HG03520 (cell line): ENCODE measurements around the gene PEMT.

ENCODE experiments used
- ATAC-seq: cut with Tn5 transposase; IDR thresholded peaks from one replicate; pipeline ENCODE4 v1.9.1; 2021; ENCODE audit warnings: mild to moderate bottlenecking, moderate library complexity; ENCODE audit not compliant: unreplicated experiment

PEMT gene

DNA sequence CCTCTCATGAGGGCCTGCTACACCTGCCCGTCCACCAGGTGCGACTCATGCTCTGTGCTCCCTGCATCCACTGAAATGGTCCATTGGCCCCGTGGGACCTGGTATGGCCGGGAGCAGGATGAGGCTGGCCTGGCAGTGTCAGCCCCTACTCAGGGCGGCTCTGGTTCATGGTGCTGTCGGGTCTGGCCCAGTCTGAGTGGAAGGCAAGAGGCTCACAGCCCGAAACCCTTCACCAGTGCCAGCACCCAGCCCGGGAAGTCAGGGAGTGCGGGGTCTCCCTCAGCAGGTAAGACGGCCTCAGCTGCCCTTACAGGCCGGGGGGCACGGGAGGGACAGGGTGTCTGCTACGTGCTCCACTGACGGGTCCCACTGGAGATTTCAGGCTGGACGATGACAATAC, 54.8 kb downstream of the PEMT start:
- no peak for ATAC-seq

DNA sequence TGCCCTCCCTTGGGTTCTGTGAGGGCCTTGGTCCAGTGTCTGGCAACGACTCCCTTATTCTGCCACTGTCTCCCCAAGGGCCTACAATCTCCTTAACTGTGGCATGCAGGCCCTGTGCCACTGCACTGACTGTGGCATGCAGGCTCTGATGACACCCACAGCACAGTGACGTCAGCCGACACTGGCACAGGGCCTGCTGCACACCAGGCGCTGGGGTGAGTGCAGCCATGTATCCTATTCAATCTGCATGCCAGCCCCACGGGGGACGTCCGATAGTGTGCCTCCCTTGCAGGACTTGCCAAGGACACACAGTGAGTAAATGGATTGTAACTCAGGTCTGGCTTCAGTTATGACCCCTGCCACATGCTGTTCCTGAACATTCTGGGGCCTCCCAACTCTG, 55.6 kb downstream of the PEMT start:
- ATAC-seq, result no peak

DNA sequence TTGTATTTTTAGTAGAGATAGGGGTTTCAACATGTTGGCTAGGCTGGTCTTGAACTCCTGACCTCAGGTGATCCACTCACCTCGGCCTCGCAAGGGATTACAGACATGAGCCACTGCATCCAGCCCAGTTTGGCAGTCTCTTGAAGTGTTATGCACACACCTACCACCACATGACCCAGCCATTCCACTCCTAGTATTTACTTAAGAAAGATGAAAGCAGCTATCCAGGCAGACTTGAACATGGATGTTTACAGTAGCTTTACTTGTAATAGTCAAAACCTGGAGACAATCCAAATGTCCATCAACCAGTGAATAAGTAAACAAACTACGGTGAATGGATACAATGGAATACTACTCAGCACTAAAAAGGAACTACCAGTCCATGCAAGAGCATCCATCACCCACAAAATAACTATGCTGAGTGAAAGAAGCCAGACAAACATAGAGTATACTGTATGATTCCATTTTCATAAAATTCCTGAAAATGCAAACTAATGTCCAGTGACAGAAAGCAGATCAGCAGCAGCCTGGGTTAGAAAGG, 57.5 kb downstream of the PEMT start:
- ATAC-seq, result no peak

DNA sequence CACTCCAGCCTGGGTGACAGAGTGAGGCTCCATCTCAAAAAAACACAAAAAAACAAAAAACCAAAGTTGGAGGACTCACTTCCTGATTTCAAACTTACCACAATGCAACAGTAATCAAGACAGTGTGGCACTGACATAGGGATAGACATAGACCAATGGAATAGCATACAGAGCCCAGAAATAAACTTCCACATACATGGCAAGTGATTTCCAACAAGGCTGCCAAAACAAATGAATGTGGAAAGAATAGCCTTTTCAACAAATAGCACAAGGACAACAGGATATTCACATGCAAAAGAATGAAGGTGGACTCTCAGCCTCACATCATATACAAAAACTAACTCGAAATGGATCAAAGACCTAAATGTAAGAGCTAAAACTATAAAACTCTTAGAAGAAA, 58.5 kb downstream of the PEMT start:
- ATAC-seq, result no peak

DNA sequence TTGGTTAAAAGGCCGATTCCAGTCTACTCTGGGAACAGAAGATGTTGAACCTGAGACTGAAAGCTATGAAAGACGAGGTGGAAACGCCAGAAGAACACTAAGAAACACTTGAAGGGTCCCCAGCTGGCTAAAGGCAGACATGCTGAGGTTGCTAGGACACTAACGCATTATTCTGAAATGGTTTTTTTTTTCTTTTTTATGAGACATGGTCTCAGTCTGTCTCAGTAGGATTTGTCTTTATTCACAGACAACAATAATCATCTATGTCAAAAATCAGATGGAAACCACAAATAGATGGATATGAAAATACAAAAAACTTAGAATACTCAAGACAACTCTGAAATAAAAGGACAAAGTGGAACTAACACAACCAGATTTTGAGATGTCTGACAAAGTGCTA, 60.4 kb downstream of the PEMT start:
- no peak for ATAC-seq

DNA sequence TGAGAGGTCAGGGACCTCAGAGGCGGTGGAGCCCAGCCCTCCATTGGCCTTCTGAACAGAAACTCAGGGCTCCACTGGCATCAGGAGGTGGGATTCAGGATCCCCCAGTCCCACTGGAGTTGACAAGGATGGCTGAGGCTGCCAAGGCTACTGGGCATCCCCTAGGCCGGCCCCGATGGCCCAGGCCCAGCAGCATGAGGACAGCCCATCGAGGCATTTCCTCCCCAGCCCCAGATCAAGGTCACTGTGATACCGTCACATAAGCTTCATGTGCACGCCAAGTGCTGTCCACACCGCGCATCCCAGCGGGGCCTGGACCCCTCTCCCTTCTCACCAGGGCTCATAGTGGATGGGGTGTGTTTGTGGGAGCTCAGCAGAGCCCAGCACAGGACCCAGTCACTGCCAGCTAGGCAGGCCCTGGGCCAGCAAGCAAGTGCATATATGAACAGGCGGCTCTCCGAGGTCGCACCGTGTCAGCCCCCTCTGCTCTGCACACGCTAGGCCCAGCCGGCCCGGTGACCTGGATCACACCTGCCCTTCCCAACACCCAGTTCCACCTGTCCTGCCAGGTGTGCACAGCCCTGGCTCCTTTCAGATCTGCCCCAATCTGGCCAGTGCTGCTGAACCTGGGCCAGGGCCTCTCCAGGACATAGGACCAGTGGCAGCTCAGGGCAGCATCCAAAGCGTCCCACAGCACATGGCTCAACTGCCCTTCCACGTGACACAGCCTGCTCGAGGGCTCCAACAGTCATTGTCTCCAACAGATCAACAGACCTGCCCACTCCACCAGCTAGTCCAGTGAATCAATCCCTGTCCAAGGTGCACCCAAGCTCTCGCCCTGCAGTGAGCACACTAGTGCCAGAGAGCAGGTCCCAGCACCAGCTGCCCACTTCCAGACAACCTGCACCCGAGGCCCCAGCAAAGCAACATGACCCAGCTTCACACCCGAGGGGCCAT, 62.5 kb downstream of the PEMT start:
- ATAC-seq, result no peak

DNA sequence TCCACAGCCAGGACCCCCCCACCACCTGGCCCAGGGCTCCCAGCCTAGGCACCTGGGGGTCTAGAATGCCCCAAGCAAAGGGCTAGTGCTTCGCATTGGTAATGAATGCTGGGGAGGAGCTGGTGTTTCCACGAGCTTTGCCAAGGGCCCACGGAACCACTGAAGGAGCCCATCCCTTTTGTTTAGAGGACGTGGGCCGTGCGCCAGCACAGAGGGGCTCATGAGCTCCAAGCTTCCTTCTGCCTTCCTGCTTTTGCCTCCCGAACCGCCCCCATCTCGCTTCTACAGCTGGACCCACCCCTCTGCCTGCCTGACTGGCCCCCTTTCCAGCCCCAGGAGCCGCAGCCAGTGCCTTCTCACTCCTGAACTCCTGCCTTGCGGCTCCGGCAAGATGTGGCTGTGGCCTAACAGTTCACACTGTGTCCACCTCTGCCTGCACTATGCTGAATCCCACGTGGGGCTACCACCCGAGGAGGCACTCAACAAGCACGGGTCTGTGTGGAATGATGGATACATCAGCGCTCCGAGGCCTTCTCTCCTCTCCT, 63.5 kb downstream of the PEMT start:
- no peak for ATAC-seq

DNA sequence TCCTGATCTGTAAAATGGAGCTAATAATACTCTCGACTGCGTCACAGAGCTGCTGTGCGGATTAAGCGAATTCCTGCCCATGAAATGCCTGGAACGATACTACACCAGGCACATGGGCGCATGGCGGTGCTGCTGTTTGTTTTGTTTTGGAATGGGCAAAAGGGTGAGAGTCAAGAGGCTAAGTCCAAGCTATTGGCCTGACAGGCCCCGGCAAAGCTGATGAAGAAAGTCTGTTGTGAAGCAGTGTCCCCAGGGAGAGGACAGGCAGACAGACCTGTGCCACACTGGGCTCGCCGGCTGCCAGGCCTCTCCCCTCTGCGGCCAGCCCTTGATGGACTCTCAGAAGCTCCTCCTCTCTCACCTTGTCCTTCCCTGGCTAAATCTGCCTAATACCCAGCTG, 64.0 kb downstream of the PEMT start:
- ATAC-seq, result no peak

DNA sequence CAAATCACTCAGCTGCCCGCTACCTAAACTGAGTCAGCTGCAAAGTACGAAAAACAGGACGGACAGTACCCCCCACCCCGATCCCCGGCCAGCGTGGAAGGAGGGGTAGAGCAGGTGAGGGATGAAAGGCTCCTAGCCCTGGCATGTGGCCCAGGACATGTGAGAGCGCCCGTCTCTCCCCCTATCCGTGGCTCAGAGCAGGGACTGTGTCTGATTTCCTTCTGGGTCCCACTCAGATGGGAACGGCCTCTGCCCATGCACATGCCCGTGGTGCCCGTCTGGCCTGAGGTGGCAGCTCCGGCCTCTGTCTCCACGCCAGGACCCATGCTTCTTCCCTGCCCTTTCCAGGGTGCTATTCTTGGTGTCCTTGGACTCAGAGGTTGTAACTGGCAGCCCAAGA, 65.1 kb downstream of the PEMT start:
- ATAC-seq, result no peak

DNA sequence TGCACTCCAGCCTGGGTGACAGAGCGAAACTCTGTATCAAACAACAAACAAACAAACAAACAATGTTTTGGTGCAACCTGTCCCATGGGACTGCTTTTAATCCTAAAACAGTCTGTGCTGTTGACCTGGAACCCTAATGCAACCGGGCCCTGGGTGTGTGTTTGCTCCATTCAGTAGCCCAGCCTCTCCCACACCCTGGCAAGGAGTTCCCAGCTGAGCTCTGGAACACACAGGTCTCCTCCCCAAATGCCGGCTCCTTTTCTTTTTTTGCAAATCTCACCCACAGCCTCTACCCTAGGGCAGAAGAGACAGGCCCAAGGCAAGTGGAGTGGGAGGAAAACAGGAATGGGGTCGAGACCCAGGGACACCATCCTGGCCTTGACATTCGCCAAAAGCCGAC, 65.6 kb downstream of the PEMT start:
- no peak for ATAC-seq

DNA sequence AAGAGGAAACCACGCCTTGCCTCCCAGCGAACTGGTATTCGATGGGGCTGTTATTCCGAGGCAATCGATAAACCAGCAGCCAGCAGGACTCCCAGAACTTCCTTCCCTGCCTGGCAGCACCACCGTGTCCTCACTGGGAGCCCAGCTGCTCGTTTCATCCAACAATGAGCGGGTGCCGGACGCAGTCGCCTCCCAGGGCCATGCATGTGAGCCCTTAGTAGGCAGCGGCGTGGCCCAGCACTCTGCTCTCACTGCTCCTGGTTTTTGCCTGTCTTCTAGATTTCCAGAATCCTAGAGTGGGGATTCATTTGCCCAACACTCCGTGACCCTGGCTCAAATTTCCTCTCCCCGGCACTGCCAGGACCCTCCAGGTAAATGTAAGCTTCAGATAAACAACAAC, 66.2 kb downstream of the PEMT start:
- ATAC-seq, result no peak

DNA sequence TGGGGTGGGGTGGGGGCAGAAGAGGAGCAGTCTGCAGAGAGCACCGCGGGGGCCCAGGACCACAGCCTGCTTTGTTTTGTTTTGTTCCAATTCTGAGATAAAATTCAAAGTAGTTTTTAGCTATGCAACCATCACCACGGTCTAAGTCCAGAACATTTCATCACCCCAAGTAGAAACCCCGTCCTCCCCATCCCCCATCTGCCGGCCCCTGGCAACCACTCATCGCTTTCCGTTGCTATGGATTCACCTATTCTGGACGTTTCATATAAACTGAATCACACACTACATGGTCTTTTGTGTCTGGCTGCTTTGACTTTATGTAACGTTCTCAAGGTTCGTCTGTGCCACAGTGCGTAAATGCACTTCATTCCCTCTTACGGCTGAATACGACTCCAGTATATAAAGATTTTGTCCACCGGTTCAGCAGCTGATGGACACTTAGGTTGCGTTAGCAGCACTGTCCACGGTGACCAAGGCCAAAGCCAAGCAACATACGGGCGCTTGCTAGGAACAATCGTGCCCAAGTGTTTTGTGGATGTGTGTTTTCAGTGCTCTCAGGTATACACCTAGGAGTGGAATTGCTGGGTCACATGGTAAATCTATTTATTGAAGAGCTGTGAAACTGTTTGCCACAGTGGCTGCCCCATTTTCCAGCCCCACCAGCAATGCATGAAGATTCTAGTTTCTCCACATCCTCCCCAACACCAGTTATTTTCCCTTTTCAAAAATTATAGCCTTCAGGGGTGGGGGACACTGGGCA, 67.6 kb downstream of the PEMT start:
- ATAC-seq, result no peak

DNA sequence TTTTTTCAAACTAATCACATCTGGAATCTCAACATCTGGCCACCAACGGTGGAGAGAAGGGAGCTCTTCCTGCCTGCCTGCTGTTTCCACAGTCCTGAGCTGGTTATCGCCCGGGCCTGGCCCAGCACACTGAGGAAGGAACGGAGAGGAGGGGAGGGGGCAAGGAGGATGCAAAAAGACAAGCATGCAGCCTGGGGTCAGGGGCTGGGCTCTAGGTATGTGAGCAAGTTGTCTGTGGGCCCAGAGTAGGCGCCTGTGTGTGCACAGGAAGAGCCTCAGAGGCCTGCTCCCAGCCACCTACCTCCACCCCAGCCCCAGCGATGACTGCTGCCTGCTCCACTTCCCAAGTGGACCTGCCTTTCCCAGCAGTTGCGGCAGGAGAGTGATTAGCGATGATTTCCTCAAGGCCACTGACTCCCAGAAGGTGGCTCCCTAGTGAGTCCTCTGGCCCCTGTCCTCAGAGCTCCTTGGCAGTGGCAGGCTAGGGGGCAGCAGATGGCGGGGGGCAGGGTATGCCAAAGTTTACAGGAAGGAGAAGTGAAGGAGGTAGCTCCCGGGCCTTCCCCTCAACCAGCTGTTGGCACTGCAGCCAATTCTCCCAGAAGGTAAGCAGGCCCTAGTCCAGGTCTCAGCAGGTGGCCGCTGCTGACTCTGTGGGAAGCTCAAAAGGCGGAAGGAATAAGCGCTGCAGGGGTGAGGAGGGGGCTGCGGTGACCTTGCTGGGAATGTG, 68.3 kb downstream of the PEMT start:
- ATAC-seq, result no peak

DNA sequence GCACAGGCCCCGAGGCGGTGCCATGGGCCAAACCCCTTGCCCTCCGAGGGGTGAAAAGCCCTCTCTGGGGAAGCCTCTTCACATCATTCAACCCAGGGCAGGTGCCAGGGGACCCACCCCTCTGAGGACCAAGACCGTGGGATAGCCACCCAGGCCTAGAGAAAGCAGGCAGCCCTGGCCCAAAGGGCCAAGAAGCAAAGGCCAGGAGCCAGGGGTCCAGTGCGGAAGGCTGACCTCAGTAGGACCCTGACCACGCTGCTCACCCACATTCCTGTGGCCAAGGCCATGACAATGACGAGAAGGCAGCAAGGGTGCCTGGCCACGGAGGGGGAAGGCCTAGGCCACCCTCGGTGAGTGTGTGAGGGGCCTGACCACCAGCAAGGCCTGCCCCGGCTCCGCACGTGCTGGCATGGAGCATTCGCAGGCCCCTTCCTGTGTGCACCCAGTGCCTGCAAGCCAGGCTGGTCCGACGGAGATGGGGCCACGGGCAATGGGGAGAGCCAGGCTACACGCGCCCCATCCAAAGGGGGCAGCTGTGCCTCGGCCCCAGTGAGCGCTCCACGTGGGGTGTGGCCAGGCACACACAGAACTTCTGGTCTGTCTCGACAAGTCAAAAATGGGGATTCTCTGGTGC, 70.8 kb downstream of the PEMT start:
- ATAC-seq, result no peak

DNA sequence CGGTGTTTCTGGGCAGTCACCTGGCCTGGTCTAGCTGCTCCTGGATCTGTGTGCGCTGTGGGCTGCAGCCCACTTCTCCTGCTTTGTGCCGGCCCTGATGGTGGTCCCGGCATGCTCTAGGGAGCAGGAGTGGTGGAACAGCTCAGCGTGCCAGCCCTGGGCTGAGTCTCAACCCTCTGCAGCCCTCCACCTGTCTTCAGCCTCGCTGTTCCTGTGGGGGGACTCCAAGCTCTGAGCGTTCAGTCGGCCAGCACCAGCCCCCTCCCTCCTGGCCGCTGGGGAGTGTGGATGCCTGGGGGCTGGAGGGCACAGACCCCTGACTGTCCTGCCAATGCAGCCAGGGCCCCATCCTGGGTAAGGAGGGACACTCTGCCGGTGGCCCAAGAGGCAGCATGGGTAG, 71.6 kb downstream of the PEMT start:
- ATAC-seq, result no peak

DNA sequence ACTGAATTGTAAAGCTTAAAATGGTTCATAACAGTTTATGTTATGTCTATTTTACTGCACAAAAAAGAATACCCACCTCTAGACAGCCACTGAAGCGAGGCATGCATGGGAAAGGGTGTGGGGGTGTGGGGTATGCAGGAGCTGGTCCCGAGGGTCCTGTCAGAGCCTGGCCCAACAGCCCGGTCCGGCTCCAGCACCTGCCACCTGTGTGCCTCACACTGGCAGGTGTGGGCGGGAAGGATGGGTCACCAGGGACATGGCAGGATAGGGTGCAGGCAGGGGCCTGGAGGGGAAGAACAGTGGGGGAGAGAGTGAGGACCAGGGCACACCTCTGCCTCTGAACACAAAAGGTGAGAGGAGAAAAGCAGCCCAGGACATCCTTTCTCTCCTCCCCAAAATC, 72.6 kb downstream of the PEMT start:
- ATAC-seq, result no peak

DNA sequence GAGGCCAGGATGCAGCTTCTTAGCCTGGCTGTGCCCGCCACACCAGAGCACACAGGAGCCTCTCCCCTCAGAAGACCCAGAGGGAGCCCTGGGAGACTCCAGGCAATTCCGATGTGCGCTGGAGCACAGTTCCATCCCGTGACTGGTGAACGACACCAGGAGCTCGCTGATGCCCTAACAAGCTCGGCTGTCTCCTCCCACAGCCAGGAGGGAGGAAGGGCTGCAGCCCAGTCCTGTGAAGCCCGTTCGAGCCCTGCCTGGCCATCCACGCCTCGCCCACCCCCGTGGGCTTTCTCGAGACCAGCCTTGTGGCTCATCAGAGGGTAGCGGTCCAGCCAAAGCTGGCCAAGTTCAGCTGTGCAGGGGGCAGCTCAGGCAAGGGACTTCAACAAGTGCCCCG, 73.5 kb downstream of the PEMT start:
- no peak for ATAC-seq

DNA sequence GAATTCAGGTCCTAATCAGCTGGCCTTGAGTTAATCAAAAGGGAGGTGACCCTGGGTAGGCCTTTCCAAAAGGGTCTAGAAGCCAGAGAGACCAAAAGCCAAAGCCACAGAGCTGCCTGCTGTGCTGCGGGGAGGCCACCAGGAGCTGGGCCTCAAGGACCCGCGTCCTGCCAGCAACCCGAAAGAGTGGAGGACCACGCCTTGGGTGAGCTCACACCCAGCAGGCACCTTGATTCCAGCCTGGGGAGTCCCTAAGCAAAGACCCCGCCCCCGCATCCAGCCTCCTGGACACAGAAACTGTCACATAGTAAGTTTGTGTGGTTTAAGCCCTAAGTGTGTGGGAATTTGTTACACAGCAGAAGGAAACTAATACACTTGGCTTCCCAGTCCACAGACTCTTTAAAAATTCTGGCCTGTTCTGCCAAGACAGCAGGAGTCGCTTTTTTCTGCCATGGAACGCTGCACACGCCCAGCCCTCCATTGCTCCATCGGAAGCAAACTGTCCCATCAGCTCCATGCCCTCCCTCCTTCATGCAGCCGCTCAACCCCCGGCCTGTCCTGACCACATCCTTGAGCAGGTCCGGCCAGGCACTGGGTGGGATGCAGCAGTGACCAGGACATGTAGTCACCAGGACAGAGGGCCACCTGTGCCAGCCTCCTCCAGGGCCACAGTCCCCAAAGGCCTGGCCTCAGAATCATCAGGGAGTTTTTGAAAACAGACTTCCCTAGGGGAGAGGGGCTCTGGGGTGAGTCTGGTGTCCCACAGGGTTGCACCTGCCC, 74.4 kb downstream of the PEMT start:
- no peak for ATAC-seq
